ENCODE measurements around the gene CCDC71L. TPM values are rescaled to one million over a fixed set of nuclear protein-coding genes. Genes with fewer than 3 reads are reported as not detected.
"Not testable (repeated sequence)": the region's sequence is repeated elsewhere in the genome, so short reads cannot be mapped to it uniquely, and the experiment has no call there.

The CCDC71L gene
- 10 to 100 TPM in 1 of 4 donors, 1 to 10 TPM in 3; 3.0 to 13.4 (median 8.3) TPM for total RNA-seq

GRCh38 chr7:106660862-106661720 lies at the start of gene CCDC71L:
CCDC71L (minus strand) TSS chr7:106661158; CDS start chr7:106660896, 262 bp downstream.
- intact Hi-C loops (cut with DNase I; ENCODE audit: low total_unique reads) = no loop called here
- H3K4me3 ChIP-seq (ENCODE audit: low read depth, poor library complexity, severe bottlenecking) = peak within 1 kb of the TSS; percentile 74
- WGBS, 2 donors = 3 to 4% methylated on average over 44 to 50 of the region's 51 CpGs
- peak; percentile 93 to 99 for DNase-seq (ENCODE audit: low spot score in 2 of 2)
- TF ChIP-seq CTCF (IDR thresholded peaks at IDR 0.05) (no peak), POLR2A (IDR thresholded peaks at IDR 0.05) (no peak)

- DNase-seq (ENCODE audit: low spot score in 2 of 2); H3K4me3 ChIP-seq (ENCODE audit: low read depth, poor library complexity, severe bottlenecking); intact Hi-C loops (cut with DNase I; ENCODE audit: low total_unique reads): not testable (repeated sequence)
- 86 to 89% methylated on average over 7 of the region's 7 CpGs for WGBS, 2 donors
Observed at GRCh38 chr7:106709604-106710003, 48.6 kb upstream of the CCDC71L start.

- no peak for DNase-seq (ENCODE audit: low spot score in 2 of 2)
- no peak overlapping the region for H3K4me3 ChIP-seq (ENCODE audit: low read depth, poor library complexity, severe bottlenecking)
- TF ChIP-seq POLR2A (IDR thresholded peaks at IDR 0.05) (no peak), CTCF (IDR thresholded peaks at IDR 0.05) (no peak)
- 64 to 82% methylated on average over 3 of the region's 3 CpGs for WGBS, 2 donors
- intact Hi-C loops (cut with DNase I; ENCODE audit: low total_unique reads) = no loop called here
Observed at GRCh38 chr7:106704000-106704840, 43.3 kb upstream of the CCDC71L start.

- TF ChIP-seq CTCF (IDR thresholded peaks at IDR 0.05) (no peak), POLR2A (IDR thresholded peaks at IDR 0.05) (no peak)
- no peak for DNase-seq (ENCODE audit: low spot score in 2 of 2)
- no peak overlapping the region for H3K4me3 ChIP-seq (ENCODE audit: low read depth, poor library complexity, severe bottlenecking)
- intact Hi-C loops (cut with DNase I; ENCODE audit: low total_unique reads) = no loop called here
- WGBS, 2 donors = 70 to 75% methylated on average over 4 of the region's 4 CpGs
Observed at GRCh38 chr7:106693677-106694353, 32.9 kb upstream of the CCDC71L start.

GRCh38 chr7:106692450-106693051 lies 31.6 kb upstream of the CCDC71L start:
- intact Hi-C loops (cut with DNase I; ENCODE audit: low total_unique reads) = no loop called here
- TF ChIP-seq POLR2A (IDR thresholded peaks at IDR 0.05) = no peak
- no peak for TF ChIP-seq CTCF (IDR thresholded peaks at IDR 0.05)
- no peak for DNase-seq (ENCODE audit: low spot score in 2 of 2)
- no peak overlapping the region for H3K4me3 ChIP-seq (ENCODE audit: low read depth, poor library complexity, severe bottlenecking)
- WGBS, 2 donors = 79 to 80% methylated on average over 2 of the region's 2 CpGs

GRCh38 chr7:106688161-106688560 lies 27.2 kb upstream of the CCDC71L start:
- H3K4me3 ChIP-seq (ENCODE audit: low read depth, poor library complexity, severe bottlenecking); intact Hi-C loops (cut with DNase I; ENCODE audit: low total_unique reads); DNase-seq (ENCODE audit: low spot score in 2 of 2): not testable (repeated sequence)
- 66 to 89% methylated on average over 2 of the region's 2 CpGs for WGBS, 2 donors
